H1 (cell line): ENCODE measurements around the gene ST3GAL2. TPM values are rescaled to one million over a fixed set of nuclear protein-coding genes. Genes with fewer than 3 reads are reported as not detected.

Source experiments
- NRF1 ChIP-seq: IDR thresholded peaks from 2 replicates; pipeline ENCODE4 v1.6.1; 2011; ENCODE audit warnings: mild to moderate bottlenecking, low read depth, low read length, improper control_type of control experiment
- SIRT6 ChIP-seq: IDR thresholded peaks from one replicate; pipeline ENCODE4 v1.7.1; 2012; ENCODE audit warnings: low read length, inconsistent platforms
- polyA plus RNA-seq, 7 experiments: library from polyadenylated mRNA; depleted of rRNA in 3 of 7; stranded (reverse) in 5 of 7; unstranded in 2 of 7; fragments of >200 nt in 5 of 7; fragments of 200-250 nt in 2 of 7; gene quantifications; 1 replicate in 5 of 7; 2 replicates in 1 of 7; 4 replicates in 1 of 7; pipeline versions ENCODE4 v1.2.1 to v1.2.3, GENCODE V29; 2011 to 2013; ENCODE audit warnings: missing spikeins in 2 of 7, mixed read lengths in 2 of 7
- total RNA-seq: library from RNA; stranded (reverse); fragmentation: NEBNext Ultra II Directional; extraction: Animal tissue kit (Norgen Biotek cat#: 25700); gene quantifications from 2 replicates; pipeline ENCODE4 v1.2.1, GENCODE V29; 2021
- TF ChIP-seq, protein P1 (sequence below): fragments of 300-600 bp; sonication (generic); IDR thresholded peaks from 2 replicates; pipeline ENCODE4 v1.7.1; 2012; ENCODE audit warnings: low read length, moderate library complexity, mild to moderate bottlenecking, inconsistent platforms; ENCODE audit not compliant: insufficient replicate concordance
- TF ChIP-seq, protein P2 (sequence below): IDR thresholded peaks from 2 replicates; pipeline ENCODE4 v1.6.1; 2012; ENCODE audit warnings: low read length, inconsistent platforms
- TF ChIP-seq, protein P3 (sequence below): IDR thresholded peaks from 2 replicates; pipeline ENCODE4 v1.6.1; 2011; ENCODE audit warnings: low read depth, mild to moderate bottlenecking, low read length; ENCODE audit not compliant: insufficient read depth

Gene ST3GAL2
- total and polyA plus RNA-seq, 2 of the 8 experiments (the other 6 are each of a cell fraction or from before 2014, with no cell fraction given), result 14.4 to 39.7 TPM

DNA sequence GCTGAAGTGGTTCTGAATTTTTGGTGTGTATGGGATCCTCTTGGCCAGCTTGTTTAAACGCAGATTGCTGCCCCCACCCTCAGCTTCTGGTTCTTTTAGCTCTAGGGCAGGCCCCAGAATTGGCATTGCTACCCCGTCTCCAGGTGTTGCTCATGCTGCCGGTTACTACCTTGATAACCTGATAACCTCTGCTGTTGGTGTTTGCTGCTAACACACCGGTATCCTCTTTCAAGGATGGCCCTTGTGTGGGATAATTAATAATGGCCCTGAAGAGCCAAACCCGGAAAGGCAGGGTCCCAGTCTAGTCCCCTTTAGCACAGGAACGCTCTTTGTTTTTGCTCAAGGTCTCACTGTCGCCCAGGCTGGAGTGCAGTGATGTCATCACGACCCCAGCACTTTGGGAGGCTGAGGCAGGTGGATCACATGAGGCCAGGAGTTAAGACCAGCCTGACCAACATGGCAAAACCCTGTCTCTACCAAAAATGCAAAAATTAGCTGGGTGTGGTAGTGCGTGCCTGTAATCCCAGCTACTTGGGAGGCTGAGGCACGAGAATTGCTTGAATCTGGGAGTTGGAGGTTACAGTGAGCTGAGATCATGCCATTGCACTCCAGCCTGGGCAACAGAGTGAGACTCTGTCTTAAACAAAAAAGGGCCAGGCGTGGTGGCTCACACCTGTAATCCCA lies 1.3 kb upstream of the ST3GAL2 start (continued):
- TF ChIP-seq, protein P1, sequence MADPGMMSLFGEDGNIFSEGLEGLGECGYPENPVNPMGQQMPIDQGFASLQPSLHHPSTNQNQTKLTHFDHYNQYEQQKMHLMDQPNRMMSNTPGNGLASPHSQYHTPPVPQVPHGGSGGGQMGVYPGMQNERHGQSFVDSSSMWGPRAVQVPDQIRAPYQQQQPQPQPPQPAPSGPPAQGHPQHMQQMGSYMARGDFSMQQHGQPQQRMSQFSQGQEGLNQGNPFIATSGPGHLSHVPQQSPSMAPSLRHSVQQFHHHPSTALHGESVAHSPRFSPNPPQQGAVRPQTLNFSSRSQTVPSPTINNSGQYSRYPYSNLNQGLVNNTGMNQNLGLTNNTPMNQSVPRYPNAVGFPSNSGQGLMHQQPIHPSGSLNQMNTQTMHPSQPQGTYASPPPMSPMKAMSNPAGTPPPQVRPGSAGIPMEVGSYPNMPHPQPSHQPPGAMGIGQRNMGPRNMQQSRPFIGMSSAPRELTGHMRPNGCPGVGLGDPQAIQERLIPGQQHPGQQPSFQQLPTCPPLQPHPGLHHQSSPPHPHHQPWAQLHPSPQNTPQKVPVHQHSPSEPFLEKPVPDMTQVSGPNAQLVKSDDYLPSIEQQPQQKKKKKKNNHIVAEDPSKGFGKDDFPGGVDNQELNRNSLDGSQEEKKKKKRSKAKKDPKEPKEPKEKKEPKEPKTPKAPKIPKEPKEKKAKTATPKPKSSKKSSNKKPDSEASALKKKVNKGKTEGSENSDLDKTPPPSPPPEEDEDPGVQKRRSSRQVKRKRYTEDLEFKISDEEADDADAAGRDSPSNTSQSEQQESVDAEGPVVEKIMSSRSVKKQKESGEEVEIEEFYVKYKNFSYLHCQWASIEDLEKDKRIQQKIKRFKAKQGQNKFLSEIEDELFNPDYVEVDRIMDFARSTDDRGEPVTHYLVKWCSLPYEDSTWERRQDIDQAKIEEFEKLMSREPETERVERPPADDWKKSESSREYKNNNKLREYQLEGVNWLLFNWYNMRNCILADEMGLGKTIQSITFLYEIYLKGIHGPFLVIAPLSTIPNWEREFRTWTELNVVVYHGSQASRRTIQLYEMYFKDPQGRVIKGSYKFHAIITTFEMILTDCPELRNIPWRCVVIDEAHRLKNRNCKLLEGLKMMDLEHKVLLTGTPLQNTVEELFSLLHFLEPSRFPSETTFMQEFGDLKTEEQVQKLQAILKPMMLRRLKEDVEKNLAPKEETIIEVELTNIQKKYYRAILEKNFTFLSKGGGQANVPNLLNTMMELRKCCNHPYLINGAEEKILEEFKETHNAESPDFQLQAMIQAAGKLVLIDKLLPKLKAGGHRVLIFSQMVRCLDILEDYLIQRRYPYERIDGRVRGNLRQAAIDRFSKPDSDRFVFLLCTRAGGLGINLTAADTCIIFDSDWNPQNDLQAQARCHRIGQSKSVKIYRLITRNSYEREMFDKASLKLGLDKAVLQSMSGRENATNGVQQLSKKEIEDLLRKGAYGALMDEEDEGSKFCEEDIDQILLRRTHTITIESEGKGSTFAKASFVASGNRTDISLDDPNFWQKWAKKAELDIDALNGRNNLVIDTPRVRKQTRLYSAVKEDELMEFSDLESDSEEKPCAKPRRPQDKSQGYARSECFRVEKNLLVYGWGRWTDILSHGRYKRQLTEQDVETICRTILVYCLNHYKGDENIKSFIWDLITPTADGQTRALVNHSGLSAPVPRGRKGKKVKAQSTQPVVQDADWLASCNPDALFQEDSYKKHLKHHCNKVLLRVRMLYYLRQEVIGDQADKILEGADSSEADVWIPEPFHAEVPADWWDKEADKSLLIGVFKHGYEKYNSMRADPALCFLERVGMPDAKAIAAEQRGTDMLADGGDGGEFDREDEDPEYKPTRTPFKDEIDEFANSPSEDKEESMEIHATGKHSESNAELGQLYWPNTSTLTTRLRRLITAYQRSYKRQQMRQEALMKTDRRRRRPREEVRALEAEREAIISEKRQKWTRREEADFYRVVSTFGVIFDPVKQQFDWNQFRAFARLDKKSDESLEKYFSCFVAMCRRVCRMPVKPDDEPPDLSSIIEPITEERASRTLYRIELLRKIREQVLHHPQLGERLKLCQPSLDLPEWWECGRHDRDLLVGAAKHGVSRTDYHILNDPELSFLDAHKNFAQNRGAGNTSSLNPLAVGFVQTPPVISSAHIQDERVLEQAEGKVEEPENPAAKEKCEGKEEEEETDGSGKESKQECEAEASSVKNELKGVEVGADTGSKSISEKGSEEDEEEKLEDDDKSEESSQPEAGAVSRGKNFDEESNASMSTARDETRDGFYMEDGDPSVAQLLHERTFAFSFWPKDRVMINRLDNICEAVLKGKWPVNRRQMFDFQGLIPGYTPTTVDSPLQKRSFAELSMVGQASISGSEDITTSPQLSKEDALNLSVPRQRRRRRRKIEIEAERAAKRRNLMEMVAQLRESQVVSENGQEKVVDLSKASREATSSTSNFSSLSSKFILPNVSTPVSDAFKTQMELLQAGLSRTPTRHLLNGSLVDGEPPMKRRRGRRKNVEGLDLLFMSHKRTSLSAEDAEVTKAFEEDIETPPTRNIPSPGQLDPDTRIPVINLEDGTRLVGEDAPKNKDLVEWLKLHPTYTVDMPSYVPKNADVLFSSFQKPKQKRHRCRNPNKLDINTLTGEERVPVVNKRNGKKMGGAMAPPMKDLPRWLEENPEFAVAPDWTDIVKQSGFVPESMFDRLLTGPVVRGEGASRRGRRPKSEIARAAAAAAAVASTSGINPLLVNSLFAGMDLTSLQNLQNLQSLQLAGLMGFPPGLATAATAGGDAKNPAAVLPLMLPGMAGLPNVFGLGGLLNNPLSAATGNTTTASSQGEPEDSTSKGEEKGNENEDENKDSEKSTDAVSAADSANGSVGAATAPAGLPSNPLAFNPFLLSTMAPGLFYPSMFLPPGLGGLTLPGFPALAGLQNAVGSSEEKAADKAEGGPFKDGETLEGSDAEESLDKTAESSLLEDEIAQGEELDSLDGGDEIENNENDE, result no peak
- TF ChIP-seq, protein P2, sequence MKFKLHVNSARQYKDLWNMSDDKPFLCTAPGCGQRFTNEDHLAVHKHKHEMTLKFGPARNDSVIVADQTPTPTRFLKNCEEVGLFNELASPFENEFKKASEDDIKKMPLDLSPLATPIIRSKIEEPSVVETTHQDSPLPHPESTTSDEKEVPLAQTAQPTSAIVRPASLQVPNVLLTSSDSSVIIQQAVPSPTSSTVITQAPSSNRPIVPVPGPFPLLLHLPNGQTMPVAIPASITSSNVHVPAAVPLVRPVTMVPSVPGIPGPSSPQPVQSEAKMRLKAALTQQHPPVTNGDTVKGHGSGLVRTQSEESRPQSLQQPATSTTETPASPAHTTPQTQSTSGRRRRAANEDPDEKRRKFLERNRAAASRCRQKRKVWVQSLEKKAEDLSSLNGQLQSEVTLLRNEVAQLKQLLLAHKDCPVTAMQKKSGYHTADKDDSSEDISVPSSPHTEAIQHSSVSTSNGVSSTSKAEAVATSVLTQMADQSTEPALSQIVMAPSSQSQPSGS, result no peak
- no peak for TF ChIP-seq NRF1
- no peak for TF ChIP-seq SIRT6
- TF ChIP-seq, protein P3, sequence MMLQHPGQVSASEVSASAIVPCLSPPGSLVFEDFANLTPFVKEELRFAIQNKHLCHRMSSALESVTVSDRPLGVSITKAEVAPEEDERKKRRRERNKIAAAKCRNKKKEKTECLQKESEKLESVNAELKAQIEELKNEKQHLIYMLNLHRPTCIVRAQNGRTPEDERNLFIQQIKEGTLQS, result no peak
